H1 (cell line): ENCODE results near the gene ITPKA.
A peak's percentile ranks its signal among the peaks of the same experiment; 100 is the strongest.

Source experiments
- EZH2 ChIP-seq: fragments of 200-600 bp; sonication (generic); IDR thresholded peaks from 2 replicates; pipeline ENCODE4 v1.7.1; 2012; ENCODE audit warnings: low read depth, mild to moderate bottlenecking, moderate library complexity, low read length, inconsistent platforms; ENCODE audit not compliant: severe bottlenecking
- GABPA ChIP-seq: IDR thresholded peaks from 2 replicates; pipeline ENCODE4 v1.6.1; 2011; ENCODE audit warnings: mild to moderate bottlenecking, low read length, moderate library complexity, borderline replicate concordance; ENCODE audit not compliant: insufficient read depth
- POLR2AphosphoS5 ChIP-seq: IDR thresholded peaks from 2 replicates; pipeline ENCODE4 v1.6.1; 2011; ENCODE audit warnings: low read depth, low read length
- SAP30 ChIP-seq: fragments of 300-600 bp; sonication (generic); IDR thresholded peaks from 2 replicates; pipeline ENCODE4 v1.7.1; 2012; ENCODE audit warnings: low read length, moderate library complexity, mild to moderate bottlenecking, inconsistent platforms; ENCODE audit not compliant: insufficient read depth, insufficient replicate concordance
- SP4 ChIP-seq: IDR thresholded peaks from 2 replicates; pipeline ENCODE4 v1.6.1; 2012; ENCODE audit warnings: low read length, inconsistent platforms
- SUZ12 ChIP-seq: fragments of 200-600 bp; sonication (generic); IDR thresholded peaks from 2 replicates; pipeline ENCODE4 v1.6.1; 2012; ENCODE audit warnings: mild to moderate bottlenecking, inconsistent platforms, low read length, moderate library complexity, mixed read lengths
- TAF1 ChIP-seq: IDR thresholded peaks from 2 replicates; pipeline ENCODE4 v1.6.1; 2011; ENCODE audit warnings: mild to moderate bottlenecking, low read depth, low read length
- TBP ChIP-seq: IDR thresholded peaks from 2 replicates; pipeline ENCODE4 v1.6.1; 2011; ENCODE audit warnings: low read depth, low read length, improper control_type of control experiment
- TF ChIP-seq, protein P1 (sequence below): IDR thresholded peaks from 2 replicates; pipeline ENCODE4 v1.6.1; 2012; ENCODE audit warnings: inconsistent platforms
- TF ChIP-seq, protein P2 (sequence below): IDR thresholded peaks from 2 replicates; pipeline ENCODE4 v1.6.1; 2011; ENCODE audit warnings: low read depth, mild to moderate bottlenecking, low read length; ENCODE audit not compliant: insufficient read depth

DNA sequence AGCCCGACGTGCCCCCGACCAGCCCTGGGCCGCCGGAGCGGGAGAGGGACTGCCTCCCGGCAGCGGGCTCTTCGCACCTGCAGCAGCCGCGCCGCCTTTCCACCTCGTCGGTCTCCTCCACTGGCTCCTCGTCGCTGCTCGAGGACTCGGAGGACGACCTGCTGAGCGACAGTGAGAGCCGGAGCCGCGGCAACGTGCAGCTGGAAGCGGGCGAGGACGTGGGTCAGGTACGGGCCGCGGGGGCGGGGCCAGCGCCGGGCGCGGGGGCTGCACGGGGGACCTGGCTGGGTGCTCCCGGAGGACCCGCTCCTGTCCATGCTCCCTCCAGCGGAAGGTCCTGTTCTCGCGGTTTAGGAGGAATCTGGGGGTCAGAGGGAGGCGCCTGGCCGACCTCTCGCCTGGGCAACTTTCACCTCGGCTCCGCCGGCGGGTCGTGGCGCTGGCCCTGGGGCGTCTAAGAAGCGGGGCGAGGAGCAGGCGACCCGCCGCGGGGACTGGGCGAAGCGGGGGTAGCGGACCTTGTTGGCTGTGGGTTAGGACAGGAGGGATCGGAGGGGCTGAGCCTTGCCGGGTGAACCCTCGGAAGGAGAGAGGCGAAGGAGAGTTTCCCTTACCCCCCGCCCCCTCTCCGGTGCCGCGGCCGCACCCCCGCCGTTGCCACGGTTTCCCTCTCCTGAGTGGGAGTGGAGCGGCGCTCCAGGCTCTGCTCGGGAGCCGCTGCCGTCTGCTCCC lies 682 bp downstream of the ITPKA start:
- TF ChIP-seq SUZ12 (peak; percentile 80), EZH2 (no peak), SAP30 (no peak), POLR2AphosphoS5 (no peak), GABPA (no peak), TBP (no peak), SP4 (no peak), TAF1 (no peak)
- TF ChIP-seq, protein P1, sequence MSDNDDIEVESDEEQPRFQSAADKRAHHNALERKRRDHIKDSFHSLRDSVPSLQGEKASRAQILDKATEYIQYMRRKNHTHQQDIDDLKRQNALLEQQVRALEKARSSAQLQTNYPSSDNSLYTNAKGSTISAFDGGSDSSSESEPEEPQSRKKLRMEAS, result peak; percentile 91
- TF ChIP-seq, protein P2, sequence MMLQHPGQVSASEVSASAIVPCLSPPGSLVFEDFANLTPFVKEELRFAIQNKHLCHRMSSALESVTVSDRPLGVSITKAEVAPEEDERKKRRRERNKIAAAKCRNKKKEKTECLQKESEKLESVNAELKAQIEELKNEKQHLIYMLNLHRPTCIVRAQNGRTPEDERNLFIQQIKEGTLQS, result no peak
